ENCODE results near the gene STK17B. TPM values are rescaled to one million over a fixed set of nuclear protein-coding genes. Genes with fewer than 3 reads are reported as not detected.
A peak's percentile ranks its signal among the peaks of the same experiment; 100 is the strongest.

Gene STK17B
- total and polyA plus RNA-seq, 9 of the 15 experiments (the other 6 are each of a cell fraction or from before 2014, with no cell fraction given): 2.3 to 17.7 (median 8.5) TPM

DNA sequence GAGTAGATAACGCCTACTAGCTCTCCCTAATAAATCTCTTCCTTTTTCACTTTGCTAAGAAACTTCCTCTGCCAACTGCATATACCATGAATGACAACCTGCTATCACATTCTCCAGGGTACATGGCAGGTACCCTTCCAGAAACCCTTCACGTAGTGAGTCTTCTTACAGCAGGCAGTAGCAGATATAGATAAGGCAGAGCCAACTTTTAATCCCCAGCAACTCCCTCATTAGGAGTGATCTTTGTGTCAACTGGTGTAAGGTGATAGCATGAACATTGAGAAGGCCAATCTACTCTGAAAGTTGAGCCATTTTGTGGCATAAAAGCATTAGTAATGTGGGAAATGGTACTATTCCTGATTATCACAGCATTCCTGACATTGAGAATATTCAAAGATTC, 5.7 kb upstream of the STK17B start (continued):
- TF ChIP-seq, protein P1, sequence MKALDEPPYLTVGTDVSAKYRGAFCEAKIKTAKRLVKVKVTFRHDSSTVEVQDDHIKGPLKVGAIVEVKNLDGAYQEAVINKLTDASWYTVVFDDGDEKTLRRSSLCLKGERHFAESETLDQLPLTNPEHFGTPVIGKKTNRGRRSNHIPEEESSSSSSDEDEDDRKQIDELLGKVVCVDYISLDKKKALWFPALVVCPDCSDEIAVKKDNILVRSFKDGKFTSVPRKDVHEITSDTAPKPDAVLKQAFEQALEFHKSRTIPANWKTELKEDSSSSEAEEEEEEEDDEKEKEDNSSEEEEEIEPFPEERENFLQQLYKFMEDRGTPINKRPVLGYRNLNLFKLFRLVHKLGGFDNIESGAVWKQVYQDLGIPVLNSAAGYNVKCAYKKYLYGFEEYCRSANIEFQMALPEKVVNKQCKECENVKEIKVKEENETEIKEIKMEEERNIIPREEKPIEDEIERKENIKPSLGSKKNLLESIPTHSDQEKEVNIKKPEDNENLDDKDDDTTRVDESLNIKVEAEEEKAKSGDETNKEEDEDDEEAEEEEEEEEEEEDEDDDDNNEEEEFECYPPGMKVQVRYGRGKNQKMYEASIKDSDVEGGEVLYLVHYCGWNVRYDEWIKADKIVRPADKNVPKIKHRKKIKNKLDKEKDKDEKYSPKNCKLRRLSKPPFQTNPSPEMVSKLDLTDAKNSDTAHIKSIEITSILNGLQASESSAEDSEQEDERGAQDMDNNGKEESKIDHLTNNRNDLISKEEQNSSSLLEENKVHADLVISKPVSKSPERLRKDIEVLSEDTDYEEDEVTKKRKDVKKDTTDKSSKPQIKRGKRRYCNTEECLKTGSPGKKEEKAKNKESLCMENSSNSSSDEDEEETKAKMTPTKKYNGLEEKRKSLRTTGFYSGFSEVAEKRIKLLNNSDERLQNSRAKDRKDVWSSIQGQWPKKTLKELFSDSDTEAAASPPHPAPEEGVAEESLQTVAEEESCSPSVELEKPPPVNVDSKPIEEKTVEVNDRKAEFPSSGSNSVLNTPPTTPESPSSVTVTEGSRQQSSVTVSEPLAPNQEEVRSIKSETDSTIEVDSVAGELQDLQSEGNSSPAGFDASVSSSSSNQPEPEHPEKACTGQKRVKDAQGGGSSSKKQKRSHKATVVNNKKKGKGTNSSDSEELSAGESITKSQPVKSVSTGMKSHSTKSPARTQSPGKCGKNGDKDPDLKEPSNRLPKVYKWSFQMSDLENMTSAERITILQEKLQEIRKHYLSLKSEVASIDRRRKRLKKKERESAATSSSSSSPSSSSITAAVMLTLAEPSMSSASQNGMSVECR (CRISPR knock-in tag; IDR thresholded peaks at IDR 0.05): no peak
- TF ChIP-seq PTRF (tag; IDR thresholded peaks at IDR 0.05): no peak
- TF ChIP-seq RB1 (IDR thresholded peaks at IDR 0.05; ENCODE audit: low read depth): no peak
- TF ChIP-seq, protein P2, sequence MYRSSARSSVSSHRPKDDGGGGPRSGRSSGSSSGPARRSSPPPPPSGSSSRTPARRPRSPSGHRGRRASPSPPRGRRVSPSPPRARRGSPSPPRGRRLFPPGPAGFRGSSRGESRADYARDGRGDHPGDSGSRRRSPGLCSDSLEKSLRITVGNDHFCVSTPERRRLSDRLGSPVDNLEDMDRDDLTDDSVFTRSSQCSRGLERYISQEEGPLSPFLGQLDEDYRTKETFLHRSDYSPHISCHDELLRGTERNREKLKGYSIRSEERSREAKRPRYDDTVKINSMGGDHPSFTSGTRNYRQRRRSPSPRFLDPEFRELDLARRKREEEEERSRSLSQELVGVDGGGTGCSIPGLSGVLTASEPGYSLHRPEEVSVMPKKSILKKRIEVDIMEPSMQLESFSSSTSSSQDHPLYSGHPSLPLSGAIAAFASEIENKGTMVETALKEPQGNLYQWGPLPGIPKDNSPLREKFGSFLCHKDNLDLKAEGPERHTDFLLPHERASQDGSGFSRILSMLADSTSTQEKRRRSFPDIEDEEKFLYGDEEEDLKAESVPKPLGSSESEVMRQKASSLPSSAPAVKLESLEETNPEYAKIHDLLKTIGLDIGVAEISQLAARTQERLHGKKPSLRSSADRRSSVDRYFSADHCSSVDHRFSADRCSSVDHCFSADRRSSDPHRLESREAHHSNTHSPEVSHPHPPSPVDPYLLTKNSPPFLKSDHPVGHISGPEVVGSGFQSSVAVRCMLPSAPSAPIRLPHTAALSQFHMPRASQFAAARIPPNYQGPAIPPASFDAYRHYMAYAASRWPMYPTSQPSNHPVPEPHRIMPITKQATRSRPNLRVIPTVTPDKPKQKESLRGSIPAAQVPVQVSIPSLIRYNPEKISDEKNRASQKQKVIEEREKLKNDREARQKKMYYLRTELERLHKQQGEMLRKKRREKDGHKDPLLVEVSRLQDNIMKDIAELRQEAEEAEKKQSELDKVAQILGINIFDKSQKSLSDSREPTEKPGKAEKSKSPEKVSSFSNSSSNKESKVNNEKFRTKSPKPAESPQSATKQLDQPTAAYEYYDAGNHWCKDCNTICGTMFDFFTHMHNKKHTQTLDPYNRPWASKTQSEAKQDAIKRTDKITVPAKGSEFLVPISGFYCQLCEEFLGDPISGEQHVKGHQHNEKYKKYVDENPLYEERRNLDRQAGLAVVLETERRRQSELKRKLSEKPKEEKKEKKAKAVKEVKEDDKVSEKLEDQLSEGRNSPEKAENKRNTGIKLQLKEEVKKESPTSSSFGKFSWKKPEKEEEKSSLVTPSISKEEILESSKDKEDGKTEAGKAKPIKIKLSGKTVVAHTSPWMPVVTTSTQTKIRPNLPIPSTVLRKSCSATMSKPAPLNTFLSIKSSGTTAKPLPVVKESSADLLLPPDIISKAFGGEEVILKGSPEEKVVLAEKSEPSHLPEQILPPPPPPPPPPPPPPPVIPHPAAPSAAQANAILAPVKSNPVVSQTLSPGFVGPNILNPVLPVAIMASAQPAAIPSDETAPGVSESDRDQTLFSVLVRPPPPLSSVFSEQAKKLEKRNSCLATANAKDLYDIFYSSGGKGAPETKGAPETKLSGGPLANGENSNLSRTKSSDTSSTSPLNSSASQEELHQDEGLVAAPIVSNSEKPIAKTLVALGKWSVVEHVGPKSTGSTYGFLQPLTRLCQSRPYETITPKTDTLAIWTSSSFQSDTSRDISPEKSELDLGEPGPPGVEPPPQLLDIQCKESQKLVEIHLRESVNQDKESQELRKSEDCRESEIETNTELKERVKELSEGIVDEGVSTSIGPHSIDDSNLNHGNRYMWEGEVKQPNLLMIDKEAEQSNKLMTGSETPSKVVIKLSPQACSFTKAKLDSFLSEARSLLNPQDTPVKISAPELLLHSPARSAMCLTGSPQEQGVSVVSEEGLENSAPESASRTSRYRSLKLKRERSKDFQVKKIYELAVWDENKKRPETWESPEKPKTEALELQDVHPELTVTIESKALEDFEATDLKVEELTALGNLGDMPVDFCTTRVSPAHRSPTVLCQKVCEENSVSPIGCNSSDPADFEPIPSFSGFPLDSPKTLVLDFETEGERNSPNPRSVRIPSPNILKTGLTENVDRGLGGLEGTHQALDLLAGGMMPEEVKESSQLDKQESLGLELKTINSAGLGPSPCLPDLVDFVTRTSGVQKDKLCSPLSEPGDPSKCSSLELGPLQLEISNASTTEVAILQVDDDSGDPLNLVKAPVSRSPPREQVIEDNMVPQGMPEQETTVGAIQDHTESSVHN (IDR thresholded peaks at IDR 0.05; ENCODE audit: borderline replicate concordance in 1 of 2, low read depth in 1 of 2): no peak
- no peak for TF ChIP-seq SMAD1 (IDR thresholded peaks at IDR 0.05; ENCODE audit: low read depth, low read length, partially characterized antibody)
- TF ChIP-seq, protein P3, sequence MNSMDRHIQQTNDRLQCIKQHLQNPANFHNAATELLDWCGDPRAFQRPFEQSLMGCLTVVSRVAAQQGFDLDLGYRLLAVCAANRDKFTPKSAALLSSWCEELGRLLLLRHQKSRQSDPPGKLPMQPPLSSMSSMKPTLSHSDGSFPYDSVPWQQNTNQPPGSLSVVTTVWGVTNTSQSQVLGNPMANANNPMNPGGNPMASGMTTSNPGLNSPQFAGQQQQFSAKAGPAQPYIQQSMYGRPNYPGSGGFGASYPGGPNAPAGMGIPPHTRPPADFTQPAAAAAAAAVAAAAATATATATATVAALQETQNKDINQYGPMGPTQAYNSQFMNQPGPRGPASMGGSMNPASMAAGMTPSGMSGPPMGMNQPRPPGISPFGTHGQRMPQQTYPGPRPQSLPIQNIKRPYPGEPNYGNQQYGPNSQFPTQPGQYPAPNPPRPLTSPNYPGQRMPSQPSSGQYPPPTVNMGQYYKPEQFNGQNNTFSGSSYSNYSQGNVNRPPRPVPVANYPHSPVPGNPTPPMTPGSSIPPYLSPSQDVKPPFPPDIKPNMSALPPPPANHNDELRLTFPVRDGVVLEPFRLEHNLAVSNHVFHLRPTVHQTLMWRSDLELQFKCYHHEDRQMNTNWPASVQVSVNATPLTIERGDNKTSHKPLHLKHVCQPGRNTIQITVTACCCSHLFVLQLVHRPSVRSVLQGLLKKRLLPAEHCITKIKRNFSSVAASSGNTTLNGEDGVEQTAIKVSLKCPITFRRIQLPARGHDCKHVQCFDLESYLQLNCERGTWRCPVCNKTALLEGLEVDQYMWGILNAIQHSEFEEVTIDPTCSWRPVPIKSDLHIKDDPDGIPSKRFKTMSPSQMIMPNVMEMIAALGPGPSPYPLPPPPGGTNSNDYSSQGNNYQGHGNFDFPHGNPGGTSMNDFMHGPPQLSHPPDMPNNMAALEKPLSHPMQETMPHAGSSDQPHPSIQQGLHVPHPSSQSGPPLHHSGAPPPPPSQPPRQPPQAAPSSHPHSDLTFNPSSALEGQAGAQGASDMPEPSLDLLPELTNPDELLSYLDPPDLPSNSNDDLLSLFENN (IDR thresholded peaks at IDR 0.05; ENCODE audit: low read depth in 2 of 2, low read length in 2 of 2): peak in 1 of 2 experiments; percentile 79; a peak in 2 of 4 replicates
- TF ChIP-seq SRSF9 (IDR thresholded peaks at IDR 0.05; ENCODE audit: borderline replicate concordance, low read depth, low read length): no peak
- TF ChIP-seq, protein P4, sequence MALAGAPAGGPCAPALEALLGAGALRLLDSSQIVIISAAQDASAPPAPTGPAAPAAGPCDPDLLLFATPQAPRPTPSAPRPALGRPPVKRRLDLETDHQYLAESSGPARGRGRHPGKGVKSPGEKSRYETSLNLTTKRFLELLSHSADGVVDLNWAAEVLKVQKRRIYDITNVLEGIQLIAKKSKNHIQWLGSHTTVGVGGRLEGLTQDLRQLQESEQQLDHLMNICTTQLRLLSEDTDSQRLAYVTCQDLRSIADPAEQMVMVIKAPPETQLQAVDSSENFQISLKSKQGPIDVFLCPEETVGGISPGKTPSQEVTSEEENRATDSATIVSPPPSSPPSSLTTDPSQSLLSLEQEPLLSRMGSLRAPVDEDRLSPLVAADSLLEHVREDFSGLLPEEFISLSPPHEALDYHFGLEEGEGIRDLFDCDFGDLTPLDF (CRISPR knock-in tag; IDR thresholded peaks at IDR 0.05): no peak
- TF ChIP-seq ZKSCAN1 (IDR thresholded peaks at IDR 0.05; ENCODE audit: low read depth, low read length): peak; percentile 92
- no peak for TF ChIP-seq ARNT (IDR thresholded peaks at IDR 0.05)
